HG02973 (cell line): ENCODE data around the gene ICA1L.
"Not testable (repeated sequence)": the region's sequence is repeated elsewhere in the genome, so short reads cannot be mapped to it uniquely, and the experiment has no call there.

Source experiments
- ATAC-seq: cut with Tn5 transposase; IDR thresholded peaks from one replicate; pipeline ENCODE4 v1.9.1; 2021; ENCODE audit warnings: moderate library complexity; ENCODE audit not compliant: unreplicated experiment

Gene ICA1L

GRCh38 chr2:202871300-202872141 is at the start of gene ICA1L:
TSS of gene ICA1L (minus strand) at chr2:202871766. CDS start at chr2:202829009, 42,757 bp downstream.
- ATAC-seq = peak; percentile 47

GRCh38 chr2:202918860-202919259 is 47.3 kb upstream of the ICA1L start:
- ATAC-seq = no peak

- ATAC-seq = peak; percentile 40
Observed at GRCh38 chr2:202912342-202913201, 41.0 kb upstream of the ICA1L start.

DNA sequence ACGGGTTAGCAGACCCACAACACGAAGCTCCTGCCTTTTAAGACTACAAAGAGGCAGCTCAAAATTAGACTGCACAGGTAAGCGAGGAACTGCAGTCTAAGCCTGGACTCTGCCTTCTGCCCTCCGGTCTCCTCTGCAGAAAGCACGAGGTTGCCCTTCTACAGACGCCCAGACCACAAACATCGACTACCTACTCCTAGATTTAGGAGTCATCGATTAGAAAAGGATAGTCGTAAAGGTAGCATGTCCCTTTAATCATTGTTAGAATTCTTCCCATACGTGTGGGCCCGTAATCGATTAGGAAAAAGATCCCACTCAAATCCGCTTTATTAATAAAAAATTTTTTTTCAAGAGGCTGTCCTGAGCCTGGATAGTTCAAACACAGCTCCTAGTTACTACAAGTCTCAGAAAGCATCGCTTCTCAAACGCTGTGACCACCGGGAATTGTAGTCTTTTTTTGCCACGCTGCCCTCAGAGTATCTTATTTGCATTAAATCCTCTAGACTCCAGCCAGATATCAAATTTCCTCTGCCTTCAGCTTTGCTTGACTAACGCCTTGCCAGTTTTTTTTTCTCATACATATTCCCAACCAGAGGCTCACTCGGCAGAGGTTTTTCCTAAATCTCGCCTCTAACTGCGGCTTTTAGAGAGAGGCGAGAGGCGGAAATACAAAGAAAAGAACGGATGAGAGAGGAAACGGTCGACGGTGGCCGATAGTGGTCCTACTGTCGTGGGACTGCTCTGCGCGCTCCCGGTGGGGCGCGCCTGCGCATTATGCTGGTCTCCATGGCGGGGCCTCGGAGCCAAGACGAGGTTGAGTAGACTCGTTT is 40.2 kb upstream of the ICA1L start, which contains the start of the genes CARF and WDR12:
TSS of gene CARF (plus strand) at position 764 of the 830 bp plus-strand sequence. CDS start 29,628 bp downstream, outside the sequence.
TSS of gene WDR12 (minus strand) at position 162 of the 830 bp plus-strand sequence. CDS start 197 bp downstream, outside the sequence.
- ATAC-seq = peak; percentile 76

GRCh38 chr2:202911203-202911511 is 39.6 kb upstream of the ICA1L start:
- ATAC-seq = peak; percentile 16

GRCh38 chr2:202910698-202911097 is 39.1 kb upstream of the ICA1L start:
- no peak for ATAC-seq

DNA sequence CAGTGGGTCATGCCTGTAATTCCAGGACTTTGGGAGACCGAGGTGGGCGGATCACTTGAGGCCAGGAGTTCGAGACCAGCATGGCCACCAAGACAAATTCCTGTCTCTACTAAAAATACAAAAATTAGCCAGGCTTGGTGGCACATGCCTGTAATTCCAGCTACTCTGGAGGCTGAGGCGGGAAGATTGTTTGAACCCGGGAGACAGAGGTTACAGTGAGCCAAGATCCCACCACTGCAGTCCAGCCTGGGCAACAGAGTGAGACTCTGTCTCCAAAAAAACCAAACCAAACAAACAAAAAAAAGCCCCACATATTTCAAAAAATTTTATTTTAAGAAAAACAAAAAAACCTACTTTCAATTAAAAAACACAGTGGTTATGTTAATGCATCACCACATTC is 38.7 kb upstream of the ICA1L start:
- not testable (repeated sequence) for ATAC-seq

DNA sequence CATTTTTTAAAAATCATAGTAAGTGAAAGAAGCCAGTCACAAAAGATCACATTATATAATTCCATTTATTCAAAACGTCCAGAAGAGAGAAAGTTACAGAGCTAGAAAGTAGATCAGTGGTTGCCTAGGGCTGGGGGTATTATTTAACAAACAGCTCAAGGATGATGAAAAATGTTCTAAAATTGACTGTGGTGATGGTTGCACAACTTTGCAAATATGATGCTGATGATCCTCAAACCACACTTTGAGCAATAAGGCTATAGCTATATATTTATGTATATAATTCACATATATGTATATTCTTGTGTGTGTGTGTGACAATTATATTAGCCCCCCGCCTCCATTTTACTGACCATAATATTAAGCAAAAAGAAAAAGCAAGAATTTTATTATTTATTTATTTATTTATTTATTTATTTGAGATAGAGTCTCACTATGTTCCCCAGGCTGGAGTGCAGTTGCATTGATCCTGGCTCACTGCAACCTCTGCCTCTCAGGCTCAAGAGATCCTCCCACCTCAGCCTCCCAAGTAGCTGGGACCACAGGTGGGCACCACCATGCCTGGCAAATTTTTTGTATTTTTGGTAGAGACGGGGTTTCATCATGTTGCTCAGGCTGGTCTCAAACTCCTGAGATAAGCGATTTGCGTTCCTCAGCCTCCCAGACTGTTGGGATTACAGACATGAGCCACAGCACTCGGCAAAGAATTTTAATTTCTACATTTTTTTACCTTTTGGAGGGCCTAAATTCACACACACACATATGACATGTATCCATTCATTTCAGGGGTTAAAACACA is 38.0 kb upstream of the ICA1L start:
- ATAC-seq = no peak

GRCh38 chr2:202908186-202908585 is 36.6 kb upstream of the ICA1L start:
- no peak for ATAC-seq

DNA sequence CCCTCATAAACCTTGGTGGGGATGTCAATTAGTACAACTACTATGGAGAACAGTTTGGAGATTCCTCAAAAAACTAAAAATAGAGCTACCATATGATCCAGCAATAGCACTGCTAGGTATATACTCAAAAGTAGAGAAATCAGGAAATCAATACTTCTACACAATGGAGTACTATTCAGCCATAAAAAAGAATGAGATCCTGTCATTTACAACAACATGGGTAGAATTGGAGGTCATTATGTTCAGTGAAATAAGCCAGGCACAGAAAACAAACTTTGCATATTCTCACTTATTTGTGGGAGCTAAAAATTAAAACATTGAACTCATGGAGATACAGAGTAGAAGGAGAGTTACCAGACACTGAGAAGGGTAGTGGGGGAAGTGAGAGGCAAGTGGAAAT is 33.9 kb upstream of the ICA1L start:
- ATAC-seq = not testable (repeated sequence)

DNA sequence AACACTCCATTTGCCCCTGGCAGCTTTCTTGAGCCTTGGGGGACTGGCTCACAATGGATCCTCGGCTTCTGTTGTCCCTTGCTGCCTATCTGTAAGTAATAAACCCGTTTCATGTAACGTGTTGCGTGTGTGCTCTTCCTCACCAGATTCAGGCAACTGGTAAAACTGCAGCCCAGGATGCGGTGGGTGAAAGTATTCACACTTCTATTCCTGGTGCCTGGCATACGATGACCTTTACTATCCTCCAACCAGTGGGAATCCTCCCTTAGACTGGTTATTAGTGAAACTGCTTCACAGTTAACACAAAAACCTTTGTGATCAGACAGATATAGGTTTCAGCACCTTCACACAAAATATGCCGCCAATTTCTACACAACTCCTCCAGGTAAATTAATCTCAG is 13.6 kb upstream of the ICA1L start:
- ATAC-seq = no peak

DNA sequence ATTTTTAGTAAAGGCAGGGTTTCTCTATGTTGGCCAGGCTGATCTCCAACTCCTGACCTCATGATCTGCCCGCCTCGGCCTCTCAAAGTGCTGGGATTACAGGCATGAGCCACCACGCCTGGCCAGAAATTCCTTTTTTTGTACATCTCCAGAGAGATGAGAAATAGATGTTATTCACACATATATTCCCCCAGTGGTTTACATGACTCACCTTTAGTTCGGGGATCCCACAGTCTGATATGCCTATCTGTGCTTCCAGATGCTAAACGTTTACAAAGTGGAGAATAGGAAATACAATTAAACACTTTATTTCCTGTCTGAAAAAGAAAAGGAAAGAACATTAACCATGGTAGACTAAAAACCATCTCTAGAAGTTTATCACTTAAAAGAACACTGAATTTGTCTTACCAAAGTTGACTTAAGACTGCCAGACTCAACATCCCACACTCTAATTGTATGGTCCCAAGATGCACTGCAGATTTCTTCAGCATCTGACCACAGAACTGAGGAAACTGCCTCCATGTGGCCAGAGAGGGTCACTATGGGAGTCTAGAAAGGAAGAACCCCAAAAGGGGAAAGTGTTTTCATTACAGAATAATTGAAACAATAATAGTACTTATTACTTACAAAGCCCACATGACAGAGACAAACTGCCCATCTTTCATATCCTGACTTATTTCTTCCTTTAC is 12.6 kb upstream of the ICA1L start:
- no peak for ATAC-seq

GRCh38 chr2:202881570-202881969 is 10.0 kb upstream of the ICA1L start:
- ATAC-seq = no peak

DNA sequence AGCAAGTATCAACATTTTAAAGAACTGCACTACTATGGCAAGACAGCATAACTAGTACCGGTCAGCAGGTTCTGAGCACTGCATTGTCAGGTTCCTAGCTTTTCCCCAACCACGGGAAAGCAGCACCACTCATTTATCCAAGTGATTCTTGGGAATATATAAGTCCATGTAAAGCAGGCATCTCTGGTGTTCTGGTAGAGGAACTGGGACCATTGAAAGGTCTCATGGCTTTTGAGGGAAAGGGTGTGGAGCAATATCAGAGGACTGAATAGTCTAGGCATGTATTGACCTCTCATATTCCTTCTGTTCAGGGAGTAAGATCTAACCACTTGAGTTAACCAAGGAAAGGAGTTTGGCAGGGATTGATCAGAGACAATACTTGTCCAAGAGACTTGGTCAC is 6.1 kb upstream of the ICA1L start:
- ATAC-seq = no peak

- ATAC-seq = peak; percentile 57
Observed at GRCh38 chr2:202870431-202871299, 901 bp downstream of the ICA1L start.

- ATAC-seq = no peak
Observed at GRCh38 chr2:202861987-202862386, 9.6 kb downstream of the ICA1L start.

GRCh38 chr2:202858601-202859000 is 13.0 kb downstream of the ICA1L start:
- no peak for ATAC-seq

DNA sequence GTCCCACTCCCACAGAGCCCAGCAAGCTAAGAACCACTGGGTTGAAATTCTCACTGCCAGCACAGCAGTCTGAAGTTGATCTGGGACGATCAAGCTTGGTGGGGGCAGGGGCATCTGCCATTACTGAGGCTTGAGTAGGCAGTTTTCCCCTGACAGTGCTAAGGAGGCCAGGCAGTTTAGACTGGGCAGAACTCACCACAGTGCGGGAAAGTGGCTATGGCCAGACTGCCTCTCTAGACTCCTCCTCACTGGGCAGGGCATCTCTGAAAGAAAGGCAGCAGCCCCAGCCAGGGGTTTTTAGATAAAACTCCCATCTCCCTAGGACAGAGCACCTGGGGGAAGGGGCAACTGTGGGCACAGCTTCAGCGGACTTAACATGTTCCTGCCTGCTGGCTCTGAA is 22.2 kb downstream of the ICA1L start:
- ATAC-seq = not testable (repeated sequence)

DNA sequence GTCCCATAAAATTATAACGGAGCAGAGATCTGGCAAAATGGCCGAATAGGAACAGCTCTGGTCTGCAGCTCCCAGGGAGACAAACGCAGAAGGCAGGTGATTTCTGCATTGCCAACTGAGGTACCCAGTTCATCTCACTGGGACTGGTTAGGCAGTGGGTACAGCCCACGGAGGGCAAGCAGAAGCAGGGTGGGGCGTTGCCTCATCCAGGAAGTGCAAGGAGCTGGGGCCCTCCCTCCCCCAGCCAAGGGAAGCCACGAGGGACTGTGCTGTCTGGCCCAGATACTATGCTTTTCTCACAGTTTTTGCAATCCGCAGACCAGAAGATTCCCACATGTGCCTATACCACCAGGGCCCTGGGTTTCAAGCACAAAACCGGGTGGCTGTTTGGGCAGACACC is 22.8 kb downstream of the ICA1L start:
- ATAC-seq = no peak
